ENCODE results near the gene SFSWAP.

Gene SFSWAP

DNA sequence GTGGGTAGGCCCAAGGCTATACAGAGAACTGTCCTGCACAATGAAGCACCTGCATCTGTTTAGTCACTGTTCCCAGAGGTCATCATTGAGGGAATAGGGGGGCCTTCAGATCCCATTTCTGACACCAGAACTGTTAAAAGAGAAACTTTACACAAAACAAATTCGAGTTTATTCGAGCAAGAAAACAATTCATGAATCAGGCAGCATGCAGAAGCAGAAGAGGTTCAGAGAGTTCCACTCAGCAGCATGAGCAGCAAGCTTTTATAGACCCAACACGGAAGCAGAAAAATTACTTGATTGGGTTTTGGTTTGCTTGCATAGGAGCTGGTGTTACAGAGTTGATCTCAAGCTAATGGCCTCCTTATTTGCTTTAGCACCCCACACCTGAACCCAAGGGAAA is 1.7 kb upstream of the SFSWAP start:
- no peaks in the 10 kb centered on the region for H3K27me3 ChIP-seq (ENCODE audit: insufficient read depth, poor library complexity, severe bottlenecking)
- H3K27ac ChIP-seq (replicated peaks) = no peak overlapping the region
- DNase-seq (ENCODE audit: low read depth in 1 of 2, low spot score in 1 of 2) = no peak
- H3K4me3 ChIP-seq (replicated peaks; ENCODE audit: insufficient read depth, low read length) = no peak overlapping the region
- no peak for TF ChIP-seq GABPA (IDR thresholded peaks at IDR 0.05; ENCODE audit: low read depth)
- TF ChIP-seq SPI1 (IDR thresholded peaks at IDR 0.05; ENCODE audit: borderline replicate concordance, low read depth) = no peak
- no peak for TF ChIP-seq POLR2AphosphoS5 (IDR thresholded peaks at IDR 0.05; ENCODE audit: low read depth)

DNA sequence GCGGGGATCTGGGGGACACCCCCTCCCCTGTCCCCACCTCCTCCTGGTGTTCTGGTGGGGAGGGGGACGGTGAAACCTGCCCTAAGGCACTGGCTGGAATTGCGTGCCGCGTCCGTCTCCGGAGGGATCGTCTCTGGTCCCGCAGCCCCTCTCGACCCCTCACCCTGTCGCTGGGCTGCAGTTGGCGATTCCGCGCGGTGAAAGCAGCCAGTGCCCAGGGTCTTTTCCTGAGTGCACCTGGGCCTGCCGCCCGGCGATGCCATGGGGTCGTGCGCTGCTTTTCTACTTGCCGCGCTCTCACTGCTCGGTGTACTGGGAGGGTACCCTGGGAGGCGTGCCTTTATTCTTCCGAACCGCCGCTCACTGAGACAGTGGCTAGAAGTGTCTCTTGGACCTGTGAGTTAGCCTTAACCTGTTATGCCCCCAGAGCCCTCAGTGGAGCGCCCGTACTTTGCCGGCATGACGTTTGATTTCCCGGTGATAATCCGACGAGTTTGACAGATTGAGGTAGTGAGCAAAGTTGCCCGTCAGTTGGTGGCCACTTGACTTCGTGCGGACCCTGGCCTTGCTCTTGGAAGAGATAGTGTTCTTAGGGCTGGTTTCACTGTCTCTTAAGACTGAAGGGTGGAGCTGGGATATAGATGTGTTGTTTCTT is 788 bp downstream of the SFSWAP start:
- no peak for TF ChIP-seq SPI1 (IDR thresholded peaks at IDR 0.05; ENCODE audit: borderline replicate concordance, low read depth)
- no peak for DNase-seq (ENCODE audit: low read depth in 1 of 2, low spot score in 1 of 2)
- Histone ChIP-seq H3K27me3 (ENCODE audit: insufficient read depth, poor library complexity, severe bottlenecking) (no peaks in the 10 kb centered on the region), H3K4me3 (replicated peaks; ENCODE audit: insufficient read depth, low read length) (peak overlapping the region; percentile 99), H3K27ac (replicated peaks) (peak overlapping the region; percentile 99)

DNA sequence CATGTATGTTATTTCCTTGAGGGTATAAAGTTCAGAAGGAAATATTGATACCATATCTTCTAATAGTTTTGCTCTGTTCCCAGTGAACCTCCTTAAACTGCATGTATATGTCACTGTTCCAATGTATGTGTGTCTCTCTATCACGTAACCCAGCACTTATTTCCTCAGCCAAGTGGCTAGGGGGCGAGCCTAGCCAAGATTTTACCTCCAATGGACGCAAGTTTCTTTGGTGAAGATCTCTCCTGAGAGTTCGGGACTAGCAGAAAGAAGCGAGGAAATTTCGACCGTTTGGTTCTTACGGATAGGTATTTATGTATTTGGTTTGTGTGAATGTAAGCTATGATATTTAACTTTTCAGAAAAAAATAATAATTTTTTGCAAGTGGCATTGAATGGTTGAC is 2.5 kb downstream of the SFSWAP start:
- H3K27ac ChIP-seq (replicated peaks) = no peak overlapping the region
- no peak overlapping the region for H3K4me3 ChIP-seq (replicated peaks; ENCODE audit: insufficient read depth, low read length)
- no peak for DNase-seq (ENCODE audit: low read depth in 1 of 2, low spot score in 1 of 2)
- TF ChIP-seq POLR2AphosphoS5 (IDR thresholded peaks at IDR 0.05; ENCODE audit: low read depth) (no peak), SPI1 (IDR thresholded peaks at IDR 0.05; ENCODE audit: borderline replicate concordance, low read depth) (no peak), GABPA (IDR thresholded peaks at IDR 0.05; ENCODE audit: low read depth) (no peak)
- TF ChIP-seq, protein P1, sequence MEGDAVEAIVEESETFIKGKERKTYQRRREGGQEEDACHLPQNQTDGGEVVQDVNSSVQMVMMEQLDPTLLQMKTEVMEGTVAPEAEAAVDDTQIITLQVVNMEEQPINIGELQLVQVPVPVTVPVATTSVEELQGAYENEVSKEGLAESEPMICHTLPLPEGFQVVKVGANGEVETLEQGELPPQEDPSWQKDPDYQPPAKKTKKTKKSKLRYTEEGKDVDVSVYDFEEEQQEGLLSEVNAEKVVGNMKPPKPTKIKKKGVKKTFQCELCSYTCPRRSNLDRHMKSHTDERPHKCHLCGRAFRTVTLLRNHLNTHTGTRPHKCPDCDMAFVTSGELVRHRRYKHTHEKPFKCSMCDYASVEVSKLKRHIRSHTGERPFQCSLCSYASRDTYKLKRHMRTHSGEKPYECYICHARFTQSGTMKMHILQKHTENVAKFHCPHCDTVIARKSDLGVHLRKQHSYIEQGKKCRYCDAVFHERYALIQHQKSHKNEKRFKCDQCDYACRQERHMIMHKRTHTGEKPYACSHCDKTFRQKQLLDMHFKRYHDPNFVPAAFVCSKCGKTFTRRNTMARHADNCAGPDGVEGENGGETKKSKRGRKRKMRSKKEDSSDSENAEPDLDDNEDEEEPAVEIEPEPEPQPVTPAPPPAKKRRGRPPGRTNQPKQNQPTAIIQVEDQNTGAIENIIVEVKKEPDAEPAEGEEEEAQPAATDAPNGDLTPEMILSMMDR (IDR thresholded peaks at IDR 0.05; ENCODE audit: insufficient read depth, low read length) = no peak
- TF ChIP-seq, protein P2, sequence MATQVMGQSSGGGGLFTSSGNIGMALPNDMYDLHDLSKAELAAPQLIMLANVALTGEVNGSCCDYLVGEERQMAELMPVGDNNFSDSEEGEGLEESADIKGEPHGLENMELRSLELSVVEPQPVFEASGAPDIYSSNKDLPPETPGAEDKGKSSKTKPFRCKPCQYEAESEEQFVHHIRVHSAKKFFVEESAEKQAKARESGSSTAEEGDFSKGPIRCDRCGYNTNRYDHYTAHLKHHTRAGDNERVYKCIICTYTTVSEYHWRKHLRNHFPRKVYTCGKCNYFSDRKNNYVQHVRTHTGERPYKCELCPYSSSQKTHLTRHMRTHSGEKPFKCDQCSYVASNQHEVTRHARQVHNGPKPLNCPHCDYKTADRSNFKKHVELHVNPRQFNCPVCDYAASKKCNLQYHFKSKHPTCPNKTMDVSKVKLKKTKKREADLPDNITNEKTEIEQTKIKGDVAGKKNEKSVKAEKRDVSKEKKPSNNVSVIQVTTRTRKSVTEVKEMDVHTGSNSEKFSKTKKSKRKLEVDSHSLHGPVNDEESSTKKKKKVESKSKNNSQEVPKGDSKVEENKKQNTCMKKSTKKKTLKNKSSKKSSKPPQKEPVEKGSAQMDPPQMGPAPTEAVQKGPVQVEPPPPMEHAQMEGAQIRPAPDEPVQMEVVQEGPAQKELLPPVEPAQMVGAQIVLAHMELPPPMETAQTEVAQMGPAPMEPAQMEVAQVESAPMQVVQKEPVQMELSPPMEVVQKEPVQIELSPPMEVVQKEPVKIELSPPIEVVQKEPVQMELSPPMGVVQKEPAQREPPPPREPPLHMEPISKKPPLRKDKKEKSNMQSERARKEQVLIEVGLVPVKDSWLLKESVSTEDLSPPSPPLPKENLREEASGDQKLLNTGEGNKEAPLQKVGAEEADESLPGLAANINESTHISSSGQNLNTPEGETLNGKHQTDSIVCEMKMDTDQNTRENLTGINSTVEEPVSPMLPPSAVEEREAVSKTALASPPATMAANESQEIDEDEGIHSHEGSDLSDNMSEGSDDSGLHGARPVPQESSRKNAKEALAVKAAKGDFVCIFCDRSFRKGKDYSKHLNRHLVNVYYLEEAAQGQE (IDR thresholded peaks at IDR 0.05; ENCODE audit: insufficient replicate concordance, low read depth) = no peak
- no peaks in the 10 kb centered on the region for H3K27me3 ChIP-seq (ENCODE audit: insufficient read depth, poor library complexity, severe bottlenecking)

DNA sequence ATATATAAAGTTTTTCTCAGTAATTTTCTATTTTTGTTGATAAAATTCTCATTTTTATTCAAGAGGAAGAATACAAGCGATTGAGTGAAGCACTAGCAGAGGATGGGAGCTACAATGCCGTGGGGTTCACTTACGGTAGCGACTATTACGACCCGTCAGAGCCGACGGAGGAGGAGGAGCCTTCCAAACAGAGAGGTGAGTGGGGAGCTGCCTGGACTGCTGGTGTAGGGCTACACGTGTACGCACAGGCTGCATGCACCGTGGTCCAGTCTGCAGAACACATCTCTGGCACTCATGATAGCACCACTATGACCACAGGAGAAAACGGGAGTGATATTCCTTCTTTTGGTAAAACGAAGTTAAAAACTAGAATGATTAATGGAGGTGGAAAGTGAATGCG is 3.9 kb downstream of the SFSWAP start:
- no peak overlapping the region for H3K4me3 ChIP-seq (replicated peaks; ENCODE audit: insufficient read depth, low read length)
- H3K27ac ChIP-seq (replicated peaks) = no peak overlapping the region
- TF ChIP-seq, protein P1 (IDR thresholded peaks at IDR 0.05; ENCODE audit: insufficient read depth, low read length) = no peak
- TF ChIP-seq, protein P2 (IDR thresholded peaks at IDR 0.05; ENCODE audit: insufficient replicate concordance, low read depth) = no peak
- TF ChIP-seq GABPA (IDR thresholded peaks at IDR 0.05; ENCODE audit: low read depth) = no peak
- no peak for TF ChIP-seq POLR2AphosphoS5 (IDR thresholded peaks at IDR 0.05; ENCODE audit: low read depth)
- no peak for TF ChIP-seq SPI1 (IDR thresholded peaks at IDR 0.05; ENCODE audit: borderline replicate concordance, low read depth)
- no peak for DNase-seq (ENCODE audit: low read depth in 1 of 2, low spot score in 1 of 2)
- H3K27me3 ChIP-seq (ENCODE audit: insufficient read depth, poor library complexity, severe bottlenecking) = no peaks in the 10 kb centered on the region

DNA sequence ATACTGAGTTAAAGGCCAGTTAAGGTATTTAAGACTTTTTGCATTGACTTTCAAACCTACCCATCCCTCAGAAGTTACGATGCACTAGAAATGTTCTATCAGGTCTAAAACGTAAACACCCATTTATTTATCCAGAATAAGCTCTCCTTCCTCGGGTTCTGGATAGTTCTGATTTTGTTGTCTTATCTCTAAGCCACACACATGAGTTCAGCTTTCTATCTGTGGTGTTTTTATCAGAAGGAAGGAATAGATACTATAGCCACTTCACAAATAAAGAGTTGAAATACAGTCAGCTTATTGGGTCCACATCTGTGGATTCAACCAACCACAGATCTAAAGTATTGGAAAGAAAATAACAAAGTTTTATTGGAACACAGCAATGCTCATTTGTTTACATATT is 5.4 kb downstream of the SFSWAP start:
- Histone ChIP-seq H3K4me3 (replicated peaks; ENCODE audit: insufficient read depth, low read length) (no peak overlapping the region), H3K27ac (replicated peaks) (no peak overlapping the region), H3K27me3 (ENCODE audit: insufficient read depth, poor library complexity, severe bottlenecking) (no peaks in the 10 kb centered on the region)
- TF ChIP-seq SPI1 (IDR thresholded peaks at IDR 0.05; ENCODE audit: borderline replicate concordance, low read depth) (no peak), GABPA (IDR thresholded peaks at IDR 0.05; ENCODE audit: low read depth) (no peak), POLR2AphosphoS5 (IDR thresholded peaks at IDR 0.05; ENCODE audit: low read depth) (no peak)
- TF ChIP-seq, protein P1 (IDR thresholded peaks at IDR 0.05; ENCODE audit: insufficient read depth, low read length) = no peak
- no peak for DNase-seq (ENCODE audit: low read depth in 1 of 2, low spot score in 1 of 2)

All from HL-60 (cell line).